ENCODE results near the gene TIE1. TPM values are rescaled to one million over a fixed set of nuclear protein-coding genes. Genes with fewer than 3 reads are reported as not detected.
A peak's percentile ranks its signal among the peaks of the same experiment; 100 is the strongest.

Gene TIE1
- total RNA-seq, 1 donor from 2014 or later, result 0.98 TPM

DNA sequence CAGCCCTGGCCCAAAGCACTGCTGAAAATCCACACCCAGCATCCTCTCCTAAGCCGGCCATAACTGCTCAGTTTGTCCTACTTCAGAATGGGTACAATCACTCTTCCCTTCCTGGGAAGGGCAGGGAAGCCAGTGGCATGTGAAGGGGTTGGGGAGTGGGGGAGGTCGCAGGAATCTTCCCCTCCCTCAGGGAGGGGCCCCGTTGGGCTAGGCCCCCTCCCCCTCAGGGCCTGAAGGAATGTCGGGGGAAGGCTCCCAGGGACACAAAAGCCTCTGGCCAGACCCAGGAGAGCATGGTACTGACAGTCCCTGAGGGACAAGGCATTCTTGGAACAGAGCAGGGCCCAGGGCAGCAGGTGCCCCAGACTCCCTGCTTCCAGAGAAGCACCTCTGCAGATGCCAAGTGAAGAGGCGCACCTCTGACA is 65.8 kb downstream of the TIE1 start:
- TF ChIP-seq, protein P1, sequence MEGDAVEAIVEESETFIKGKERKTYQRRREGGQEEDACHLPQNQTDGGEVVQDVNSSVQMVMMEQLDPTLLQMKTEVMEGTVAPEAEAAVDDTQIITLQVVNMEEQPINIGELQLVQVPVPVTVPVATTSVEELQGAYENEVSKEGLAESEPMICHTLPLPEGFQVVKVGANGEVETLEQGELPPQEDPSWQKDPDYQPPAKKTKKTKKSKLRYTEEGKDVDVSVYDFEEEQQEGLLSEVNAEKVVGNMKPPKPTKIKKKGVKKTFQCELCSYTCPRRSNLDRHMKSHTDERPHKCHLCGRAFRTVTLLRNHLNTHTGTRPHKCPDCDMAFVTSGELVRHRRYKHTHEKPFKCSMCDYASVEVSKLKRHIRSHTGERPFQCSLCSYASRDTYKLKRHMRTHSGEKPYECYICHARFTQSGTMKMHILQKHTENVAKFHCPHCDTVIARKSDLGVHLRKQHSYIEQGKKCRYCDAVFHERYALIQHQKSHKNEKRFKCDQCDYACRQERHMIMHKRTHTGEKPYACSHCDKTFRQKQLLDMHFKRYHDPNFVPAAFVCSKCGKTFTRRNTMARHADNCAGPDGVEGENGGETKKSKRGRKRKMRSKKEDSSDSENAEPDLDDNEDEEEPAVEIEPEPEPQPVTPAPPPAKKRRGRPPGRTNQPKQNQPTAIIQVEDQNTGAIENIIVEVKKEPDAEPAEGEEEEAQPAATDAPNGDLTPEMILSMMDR (IDR thresholded peaks at IDR 0.05; ENCODE audit: insufficient read depth, low read depth, low read length), result no peak
- no peak for TF ChIP-seq EZH2 (IDR thresholded peaks at IDR 0.05; ENCODE audit: insufficient read depth, low read length)
- Mint-ChIP-seq H3K4me1 (ENCODE audit: low read depth, unreplicated experiment) (peaks cover 19% of the 10 kb centered on the region), H3K4me3 (ENCODE audit: unreplicated experiment) (peak overlapping the region; percentile 91), H3K9me3 (ENCODE audit: unreplicated experiment) (no peaks in the 10 kb centered on the region), H3K27ac (ENCODE audit: unreplicated experiment) (peak overlapping the region; percentile 91), H3K27me3 (ENCODE audit: low read depth, unreplicated experiment) (no peaks in the 10 kb centered on the region), H3K36me3 (ENCODE audit: low read depth, unreplicated experiment) (peaks cover 23% of the 10 kb centered on the region)
- Histone ChIP-seq H3K4me2 (ENCODE audit: low read length) (peak overlapping the region; percentile 89), H2AFZ (ENCODE audit: low read depth, low read length) (no peak overlapping the region), H3K79me2 (ENCODE audit: insufficient read depth, low read length) (peaks cover 73% of the 10 kb centered on the region), H3K4me3 (ENCODE audit: insufficient read depth, low read depth, low read length) (peak overlapping the region; percentile 69), H3K27ac (ENCODE audit: low read depth, low read length) (peak overlapping the region; percentile 79), H3K4me1 (ENCODE audit: insufficient read depth, low read length) (peaks cover 28% of the 10 kb centered on the region), H3K9me3 (ENCODE audit: insufficient read depth, low read depth, low read length) (no peaks in the 10 kb centered on the region), H3K36me3 (ENCODE audit: insufficient read depth, low read length) (peaks cover 31% of the 10 kb centered on the region), H3K27me3 (ENCODE audit: insufficient read depth, low read length) (no peaks in the 10 kb centered on the region), H4K20me1 (ENCODE audit: insufficient read depth, low read length) (peaks cover 40% of the 10 kb centered on the region), H3K9ac (ENCODE audit: low read length) (peak overlapping the region; percentile 86)
- DNase-seq (ENCODE audit: low read depth), result no peak
- no peak for FAIRE-seq

DNA sequence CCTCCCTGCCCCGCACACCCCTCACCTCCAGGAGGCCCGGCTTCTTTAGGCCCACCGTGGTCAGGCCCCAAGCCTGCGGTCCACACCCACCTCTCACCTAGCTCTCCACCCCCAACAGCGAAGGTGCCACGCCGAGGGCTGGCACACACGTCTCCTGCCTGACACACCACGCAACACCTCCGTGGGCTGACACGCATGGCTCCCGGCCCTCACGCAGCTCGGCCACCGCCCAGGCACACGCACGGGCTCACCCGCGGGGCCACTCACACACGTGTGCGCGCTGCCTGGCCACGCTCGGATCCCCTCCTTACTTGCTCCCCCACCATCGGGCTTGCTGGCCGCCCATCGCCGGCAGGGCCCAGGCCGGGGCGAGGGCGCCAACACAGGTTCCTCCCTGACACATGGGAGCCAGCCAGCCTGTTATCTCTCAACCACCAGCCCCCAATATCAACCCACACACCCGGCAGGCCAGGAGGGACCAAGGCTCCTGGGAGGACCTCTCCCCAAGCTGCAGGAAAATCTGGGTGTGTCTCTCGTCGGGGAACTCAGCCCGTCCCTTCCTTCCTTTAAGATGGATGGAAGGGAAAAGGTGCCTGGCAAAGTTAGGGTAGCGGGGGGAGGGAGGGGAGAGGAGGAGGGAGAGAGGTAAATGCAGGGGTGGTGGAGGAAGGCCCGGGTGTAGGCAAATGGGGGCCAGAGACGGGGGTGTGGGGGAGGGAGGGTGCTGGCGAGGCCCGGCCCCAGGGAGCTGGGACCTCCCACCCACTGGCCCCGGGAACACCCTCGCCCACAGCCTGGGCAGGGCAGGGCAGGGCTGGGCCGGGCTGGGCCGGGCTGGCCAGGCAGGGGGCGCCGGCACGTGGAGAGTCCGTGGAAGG is 66.5 kb downstream of the TIE1 start:
- no peaks in the 10 kb centered on the region for H3K9me3 Mint-ChIP-seq (ENCODE audit: unreplicated experiment)
- Histone ChIP-seq H3K27me3 (ENCODE audit: insufficient read depth, low read length) (no peaks in the 10 kb centered on the region), H3K36me3 (ENCODE audit: insufficient read depth, low read length) (peaks cover 24% of the 10 kb centered on the region), H3K9me3 (ENCODE audit: insufficient read depth, low read depth, low read length) (no peaks in the 10 kb centered on the region), H3K4me2 (ENCODE audit: low read length) (peak overlapping the region; percentile 89), H4K20me1 (ENCODE audit: insufficient read depth, low read length) (peaks cover 33% of the 10 kb centered on the region), H3K4me3 (ENCODE audit: insufficient read depth, low read depth, low read length) (peak overlapping the region; percentile 69), H3K9ac (ENCODE audit: low read length) (peak overlapping the region; percentile 86), H3K4me1 (ENCODE audit: insufficient read depth, low read length) (peaks cover 28% of the 10 kb centered on the region), H3K27ac (ENCODE audit: low read depth, low read length) (peak overlapping the region; percentile 79), H2AFZ (ENCODE audit: low read depth, low read length) (peak overlapping the region; percentile 35), H3K79me2 (ENCODE audit: insufficient read depth, low read length) (peaks cover 67% of the 10 kb centered on the region)
- peak overlapping the region; percentile 91 for H3K4me3 Mint-ChIP-seq (ENCODE audit: unreplicated experiment)
- FAIRE-seq (no peak), DNase-seq (ENCODE audit: low read depth) (peak; percentile 40)
- TF ChIP-seq, protein P1 (IDR thresholded peaks at IDR 0.05; ENCODE audit: insufficient read depth, low read depth, low read length), result no peak
- TF ChIP-seq EZH2 (IDR thresholded peaks at IDR 0.05; ENCODE audit: insufficient read depth, low read length), result no peak
- peaks cover 19% of the 10 kb centered on the region for H3K36me3 Mint-ChIP-seq (ENCODE audit: low read depth, unreplicated experiment)
- peaks cover 19% of the 10 kb centered on the region for H3K4me1 Mint-ChIP-seq (ENCODE audit: low read depth, unreplicated experiment)
- peak overlapping the region; percentile 91 for H3K27ac Mint-ChIP-seq (ENCODE audit: unreplicated experiment)
- no peaks in the 10 kb centered on the region for H3K27me3 Mint-ChIP-seq (ENCODE audit: low read depth, unreplicated experiment)

Data from astrocyte (in vitro differentiated cells and primary cell).